GM12878 (cell line): Measurements from ENCODE around the gene ANO2. TPM values are rescaled to one million over a fixed set of nuclear protein-coding genes. Genes with fewer than 3 reads are reported as not detected.

ENCODE experiments used
- ATAC-seq: fragments of 200-7000 bp; cut with Tn5 transposase; 3 replicates; pipeline ENCODE4 v1.9.1; 2020; ENCODE audit warnings: mild to moderate bottlenecking, moderate library complexity
- BruUV-seq: library from RNA; stranded (reverse); fragments of 400-500 nt; replicated peaks from 2 replicates; lab custom pipeline; 2021; lab: Mats Ljungman, UMichigan
- CTCF ChIA-PET: fragments of 300-600 bp; sonication (Branson Sonifier 250); formaldehyde crosslinking; extraction: SDS; loops from one replicate; lab custom pipeline; 2021; ENCODE audit warnings: inconsistent platforms; lab: Yijun Ruan, JAX
- POLR2A ChIA-PET: fragments of 350-600 bp; formaldehyde crosslinking; extraction: SDS; loops from one replicate; lab custom pipeline; 2021; ENCODE audit warnings: inconsistent platforms; lab: Charles Lee
- RAD21 ChIA-PET: fragments of 300-600 bp; sonication (Branson Sonifier 250); formaldehyde crosslinking; loops from one replicate; lab custom pipeline; 2023; ENCODE audit warnings: antibody characterized with exemption; ENCODE audit not compliant: unreplicated experiment; lab: Charles Lee
- SMC1A ChIA-PET: fragments of 300-600 bp; sonication (Branson Sonifier 250); formaldehyde crosslinking; loops from one replicate; lab custom pipeline; 2023; ENCODE audit not compliant: unreplicated experiment, uncharacterized antibody; lab: Charles Lee
- DNase-seq: peaks from one replicate; pipeline ENCODE4 v3.0.0-alpha.2; 2011; ENCODE audit warnings: low read depth, low spot score
- FAIRE-seq: peaks from 3 replicates; lab custom pipeline; 2011; peaks lifted over from hg19 to GRCh38; lab: Jason Lieb, UNC
- H2AFZ ChIP-seq: 2 replicates; pipeline ENCODE4 v1.6.0; 2011; ENCODE audit warnings: low read depth, low read length, control low read depth; ENCODE audit not compliant: control insufficient read depth
- H3K27ac ChIP-seq: 2 replicates; pipeline ENCODE4 v1.5.1; 2011; ENCODE audit warnings: control low read depth; ENCODE audit not compliant: control insufficient read depth, insufficient read depth
- H3K27me3 ChIP-seq, 2 experiments: replicated peaks in 1 of 2; 2 replicates each; pipeline versions ENCODE4 v1.6.0 to v1.6.1; 2011; ENCODE audit warnings: low read length in 1 of 2; ENCODE audit not compliant: control insufficient read depth in 2 of 2, insufficient read depth in 2 of 2
- H3K36me3 ChIP-seq, 2 experiments: 2 replicates each; pipeline ENCODE4 v1.5.1; 2011; ENCODE audit warnings: low read length in 1 of 2; ENCODE audit not compliant: control insufficient read depth in 2 of 2, insufficient read depth in 2 of 2
- H3K4me1 ChIP-seq: 2 replicates; pipeline ENCODE4 v1.6.1; 2011; ENCODE audit warnings: mild to moderate bottlenecking, low read length, moderate library complexity, mixed read lengths; ENCODE audit not compliant: control insufficient read depth, insufficient read depth
- H3K4me2 ChIP-seq: 2 replicates; pipeline ENCODE4 v1.6.0; 2011; ENCODE audit warnings: control low read depth; ENCODE audit not compliant: control insufficient read depth, insufficient read depth
- H3K4me3 ChIP-seq: fragments of 200-600 bp; sonication (generic); 2 replicates; pipeline ENCODE4 v1.5.1; 2016
- H3K79me2 ChIP-seq: 2 replicates; pipeline ENCODE4 v1.6.0; 2011; ENCODE audit warnings: low read length; ENCODE audit not compliant: control insufficient read depth, insufficient read depth
- H3K9ac ChIP-seq: 2 replicates; pipeline ENCODE4 v1.8.0; 2011; ENCODE audit warnings: low read length, control low read depth, mixed read lengths; ENCODE audit not compliant: control insufficient read depth, insufficient read depth
- H3K9me3 ChIP-seq: replicated peaks from 3 replicates; pipeline ENCODE4 v1.5.1; 2011; ENCODE audit warnings: mild to moderate bottlenecking, low read length; ENCODE audit not compliant: control insufficient read depth, insufficient read depth
- H4K20me1 ChIP-seq: 2 replicates; pipeline ENCODE4 v1.6.0; 2011; ENCODE audit not compliant: control insufficient read depth, insufficient read depth
- ATF2 ChIP-seq: IDR thresholded peaks from 2 replicates; pipeline ENCODE4 v1.6.1; 2012; ENCODE audit warnings: low read length, inconsistent platforms
- CHD2 ChIP-seq: IDR thresholded peaks from 2 replicates; pipeline ENCODE4 v1.6.1; 2011; ENCODE audit warnings: low read depth, low read length, improper control_type of control experiment, borderline replicate concordance
- HDAC6 ChIP-seq: fragments of 200-600 bp; sonication (generic); IDR thresholded peaks from one replicate; pipeline ENCODE4 v1.8.0; 2017; ENCODE audit warnings: antibody characterized with exemption; ENCODE audit not compliant: unreplicated experiment
- HDGF ChIP-seq: fragments of 450-650 bp; IDR thresholded peaks from 2 replicates; pipeline ENCODE4 v1.6.1; 2016; ENCODE audit warnings: antibody characterized with exemption
- KLF5 ChIP-seq: fragments of 450-650 bp; IDR thresholded peaks from 2 replicates; pipeline ENCODE4 v1.6.1; 2014; ENCODE audit warnings: mild to moderate bottlenecking; ENCODE audit not compliant: partially characterized antibody
- MXI1 ChIP-seq: fragments of 150-350 bp; IDR thresholded peaks from 2 replicates; pipeline ENCODE4 v1.6.1; 2011; ENCODE audit warnings: low read depth, mild to moderate bottlenecking, inconsistent platforms, low read length, improper control_type of control experiment
- MYC ChIP-seq: IDR thresholded peaks from 2 replicates; pipeline ENCODE4 v1.6.1; 2011; ENCODE audit warnings: mild to moderate bottlenecking, low read length, moderate library complexity, inconsistent platforms; ENCODE audit not compliant: insufficient read depth, insufficient replicate concordance, insufficient read length, severe bottlenecking
- NFIC ChIP-seq: IDR thresholded peaks from 2 replicates; pipeline ENCODE4 v1.6.1; 2012; ENCODE audit warnings: low read depth, mild to moderate bottlenecking, inconsistent platforms, low read length, moderate library complexity
- PAX5 ChIP-seq: IDR thresholded peaks from 2 replicates; pipeline ENCODE4 v1.6.1; 2011; ENCODE audit warnings: low read depth, low read length, borderline replicate concordance
- POLR2AphosphoS5 ChIP-seq: IDR thresholded peaks from 2 replicates; pipeline ENCODE4 v1.6.1; 2011; ENCODE audit warnings: mild to moderate bottlenecking, low read length, inconsistent platforms
- RELA ChIP-seq: fragments of 450-650 bp; IDR thresholded peaks from 2 replicates; pipeline ENCODE4 v1.8.0; 2014; ENCODE audit warnings: borderline replicate concordance; ENCODE audit not compliant: partially characterized antibody
- SMC3 ChIP-seq: IDR thresholded peaks from 2 replicates; pipeline ENCODE4 v1.6.1; 2011; ENCODE audit warnings: low read length, improper control_type of control experiment, borderline replicate concordance
- TCF7 ChIP-seq: IDR thresholded peaks from 2 replicates; pipeline ENCODE4 v1.6.1; 2014; ENCODE audit warnings: antibody characterized with exemption, borderline replicate concordance
- YY1 ChIP-seq: IDR thresholded peaks from 2 replicates; pipeline ENCODE4 v1.6.1; 2011; ENCODE audit warnings: low read depth, mild to moderate bottlenecking, low read length
- ZBTB4 ChIP-seq: fragments of 450-650 bp; formaldehyde crosslinking; IDR thresholded peaks from 2 replicates; pipeline ENCODE4 v1.4.0; 2022; ENCODE audit warnings: mild to moderate bottlenecking, moderate library complexity
- WGBS: methylation state at CpG from one replicate; pipeline ENCODE4 v1.1.6; 2016; ENCODE audit warnings: low lambda C conversion rate; ENCODE audit not compliant: insufficient replicate concordance, insufficient coverage; ENCODE audit errors: missing lambda C conversion rate; 5-methylcytosine and 5-hydroxymethylcytosine counted together
- in situ Hi-C: fragments of 300-500 bp; cut with MboI; formaldehyde crosslinking; loops from 9 replicates; pipeline ENCODE4 v1.14.3; 2018; ENCODE audit warnings: mixed read lengths
- intact Hi-C: fragments of 100-400 bp; cut with micrococcal nuclease; formaldehyde crosslinking; loops from one replicate; pipeline ENCODE4 v1.14.2; 2022; ENCODE audit not compliant: unreplicated experiment
- polyA plus RNA-seq, 11 experiments: library from polyadenylated mRNA; depleted of rRNA in 4 of 11; unstranded in 6 of 11; stranded (reverse) in 5 of 11; fragments of >200 nt; fragmentation: Nextera tagmentation in 4 of 11; fragmentation: Illumina TruSeq in 1 of 11; extraction: Ambion mirVana in 4 of 11; extraction: Trizol in 1 of 11; gene quantifications; 1 replicate in 1 of 11; 2 replicates in 10 of 11; pipeline versions ENCODE4 v1.2.1 to v1.2.3, GENCODE V29; 2011 to 2016; ENCODE audit warnings: inconsistent platforms in 2 of 11, missing spikeins in 2 of 11, low read depth in 1 of 11
- total RNA-seq, 4 experiments: library from RNA; depleted of rRNA in 3 of 4; stranded (reverse); fragments of >200 nt in 3 of 4; fragmentation: Illumina TruSeq in 1 of 4; extraction: Trizol in 1 of 4; gene quantifications; 2 replicates each; pipeline versions ENCODE4 v1.2.1 to v1.2.3, GENCODE V29; 2013 to 2021

ANO2 gene
- total and polyA plus RNA-seq, 10 of the 15 experiments (the other 5 are each of a cell fraction or from before 2014, with no cell fraction given): not detected

DNA sequence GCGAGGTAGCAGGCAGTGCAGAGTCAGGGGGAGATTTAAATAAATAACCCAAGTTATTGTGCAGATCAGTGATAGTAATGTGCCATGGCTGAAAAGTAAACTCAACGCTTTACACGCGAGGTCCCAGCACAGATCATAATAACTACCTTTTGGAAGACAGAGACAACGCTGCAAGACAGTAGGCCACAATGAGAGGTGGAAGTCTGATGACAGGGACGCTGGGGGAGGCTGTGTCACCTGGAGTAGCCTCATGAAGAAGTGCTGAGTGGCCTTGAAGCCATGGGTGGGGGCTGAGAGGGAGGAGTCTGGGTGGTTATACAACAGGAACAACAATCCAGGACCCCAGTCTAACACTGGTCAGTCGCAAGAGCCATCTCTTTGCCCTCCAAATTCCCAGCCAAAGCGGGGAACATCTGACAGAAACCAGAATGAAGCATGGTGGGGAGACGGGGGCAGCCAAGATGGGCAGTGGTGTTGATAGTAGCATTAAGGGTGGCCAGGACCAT is 28.2 kb downstream of the ANO2 start:
- POLR2A ChIA-PET: no interaction called here
- SMC1A ChIA-PET: no interaction called here
- Histone ChIP-seq H3K27ac (no peak overlapping the region), H4K20me1 (no peaks in the 10 kb centered on the region), H3K27me3 (no peaks in the 10 kb centered on the region; a peak in 2 of 4 replicates), H3K4me3 (no peak overlapping the region), H3K36me3 (no peaks in the 10 kb centered on the region), H3K79me2 (no peaks in the 10 kb centered on the region), H3K9me3 (no peaks in the 10 kb centered on the region), H3K9ac (no peak overlapping the region), H2AFZ (no peak overlapping the region), H3K4me1 (no peaks in the 10 kb centered on the region), H3K4me2 (no peak overlapping the region)
- TF ChIP-seq SMC3 (no peak), KLF5 (no peak), MYC (no peak), CHD2 (no peak), ZBTB4 (no peak), PAX5 (no peak), MXI1 (no peak), RELA (no peak), YY1 (no peak), ATF2 (no peak), HDAC6 (no peak), TCF7 (no peak), POLR2AphosphoS5 (no peak), NFIC (no peak), HDGF (no peak)
- no peak for ATAC-seq
- WGBS: 43% methylated on average over 9 of the region's 9 CpGs
- in situ Hi-C loops: no loop called here
- RAD21 ChIA-PET: no interaction called here
- FAIRE-seq: no peak
- CTCF ChIA-PET: no interaction called here
- no TSS peak for BruUV-seq
- intact Hi-C loops: no loop called here
- no peak for DNase-seq
